ENCODE measurements around the gene RASGRF2. TPM values are rescaled to one million over a fixed set of nuclear protein-coding genes. Genes with fewer than 3 reads are reported as not detected.

Gene RASGRF2
- total RNA-seq, 4 donors from 2014 or later: 2.0 to 3.6 (median 2.8) TPM

- in situ Hi-C loops (cut with MboI; ENCODE audit: low pct_ligation_motif_present in 1 of 4, low pct_unique_long_range_greater_than_20kb in 1 of 4, low sequenced_read_pairs in 3 of 4) (no loop called here), intact Hi-C loops (cut with DNase I; ENCODE audit: low total_unique reads) (no loop called here)
- WGBS, 2 donors (ENCODE audit: low coverage in 1 of 2): 78 to 93% methylated on average over 3 of the region's 3 CpGs
- Histone ChIP-seq H3K4me1 (no peaks in the 10 kb centered on the region), H3K9me3 (no peaks in the 10 kb centered on the region), H3K36me3 (no peaks in the 10 kb centered on the region), H3K4me3 (no peak overlapping the region), H3K27ac (no peak overlapping the region), H3K27me3 (no peaks in the 10 kb centered on the region)
- TF ChIP-seq POLR2AphosphoS5 (IDR thresholded peaks at IDR 0.05) (no peak), EP300 (IDR thresholded peaks at IDR 0.05; ENCODE audit: low read depth) (no peak), POLR2A (IDR thresholded peaks at IDR 0.05) (no peak)
- TF ChIP-seq, protein P1, sequence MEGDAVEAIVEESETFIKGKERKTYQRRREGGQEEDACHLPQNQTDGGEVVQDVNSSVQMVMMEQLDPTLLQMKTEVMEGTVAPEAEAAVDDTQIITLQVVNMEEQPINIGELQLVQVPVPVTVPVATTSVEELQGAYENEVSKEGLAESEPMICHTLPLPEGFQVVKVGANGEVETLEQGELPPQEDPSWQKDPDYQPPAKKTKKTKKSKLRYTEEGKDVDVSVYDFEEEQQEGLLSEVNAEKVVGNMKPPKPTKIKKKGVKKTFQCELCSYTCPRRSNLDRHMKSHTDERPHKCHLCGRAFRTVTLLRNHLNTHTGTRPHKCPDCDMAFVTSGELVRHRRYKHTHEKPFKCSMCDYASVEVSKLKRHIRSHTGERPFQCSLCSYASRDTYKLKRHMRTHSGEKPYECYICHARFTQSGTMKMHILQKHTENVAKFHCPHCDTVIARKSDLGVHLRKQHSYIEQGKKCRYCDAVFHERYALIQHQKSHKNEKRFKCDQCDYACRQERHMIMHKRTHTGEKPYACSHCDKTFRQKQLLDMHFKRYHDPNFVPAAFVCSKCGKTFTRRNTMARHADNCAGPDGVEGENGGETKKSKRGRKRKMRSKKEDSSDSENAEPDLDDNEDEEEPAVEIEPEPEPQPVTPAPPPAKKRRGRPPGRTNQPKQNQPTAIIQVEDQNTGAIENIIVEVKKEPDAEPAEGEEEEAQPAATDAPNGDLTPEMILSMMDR (IDR thresholded peaks at IDR 0.05): no peak
- DNase-seq: no peak
These were observed 29.2 kb upstream of the RASGRF2 start for GRCh38 chr5:80930940-80931339.

GRCh38 chr5:80931411-80931810, 28.8 kb upstream of the RASGRF2 start:
- intact Hi-C loops (cut with DNase I; ENCODE audit: low total_unique reads) (no loop called here), in situ Hi-C loops (cut with MboI; ENCODE audit: low pct_ligation_motif_present in 1 of 4, low pct_unique_long_range_greater_than_20kb in 1 of 4, low sequenced_read_pairs in 3 of 4) (no loop called here)
- no peaks in the 10 kb centered on the region for H3K27me3 ChIP-seq
- no peaks in the 10 kb centered on the region for H3K36me3 ChIP-seq
- WGBS, 2 donors (ENCODE audit: low coverage in 1 of 2): 75 to 82% methylated on average over 1 of the region's 1 CpG
- H3K4me1 ChIP-seq: no peaks in the 10 kb centered on the region
- DNase-seq: no peak
- H3K9me3 ChIP-seq: no peaks in the 10 kb centered on the region
- no peak overlapping the region for H3K4me3 ChIP-seq
- TF ChIP-seq EP300 (IDR thresholded peaks at IDR 0.05; ENCODE audit: low read depth) (no peak), POLR2AphosphoS5 (IDR thresholded peaks at IDR 0.05) (no peak), POLR2A (IDR thresholded peaks at IDR 0.05) (no peak)
- TF ChIP-seq, protein P1 (IDR thresholded peaks at IDR 0.05): no peak
- no peak overlapping the region for H3K27ac ChIP-seq

DNA sequence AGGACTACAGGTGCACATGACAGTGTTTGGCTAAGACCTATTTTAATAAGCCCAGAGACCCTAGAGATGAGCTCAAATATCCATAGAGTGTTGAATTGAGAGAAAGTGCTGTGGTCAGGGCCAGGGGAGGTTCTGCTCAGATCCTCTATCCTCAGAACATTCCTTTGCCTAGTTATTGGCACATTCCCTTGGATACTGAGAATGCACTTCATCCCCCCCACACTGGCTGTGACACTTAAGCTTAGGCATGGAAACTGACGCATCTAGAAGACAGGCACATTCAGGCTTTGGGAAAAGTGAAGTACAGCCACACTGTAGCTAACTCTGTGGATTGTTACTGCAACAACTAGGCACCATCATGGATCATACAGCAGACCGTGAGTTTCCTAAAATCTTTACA, 27.1 kb upstream of the RASGRF2 start:
- Histone ChIP-seq H3K27ac (no peak overlapping the region), H3K4me1 (no peaks in the 10 kb centered on the region), H3K36me3 (no peaks in the 10 kb centered on the region), H3K27me3 (no peaks in the 10 kb centered on the region), H3K9me3 (no peaks in the 10 kb centered on the region), H3K4me3 (no peak overlapping the region)
- DNase-seq: no peak
- intact Hi-C loops (cut with DNase I; ENCODE audit: low total_unique reads) (no loop called here), in situ Hi-C loops (cut with MboI; ENCODE audit: low pct_ligation_motif_present in 1 of 4, low pct_unique_long_range_greater_than_20kb in 1 of 4, low sequenced_read_pairs in 3 of 4) (no loop called here)
- WGBS, 2 donors (ENCODE audit: low coverage in 1 of 2): 97 to 100% methylated on average over 1 to 2 of the region's 2 CpGs
- TF ChIP-seq POLR2AphosphoS5 (IDR thresholded peaks at IDR 0.05): no peak
- TF ChIP-seq, protein P1 (IDR thresholded peaks at IDR 0.05): no peak
- TF ChIP-seq POLR2A (IDR thresholded peaks at IDR 0.05): no peak
- TF ChIP-seq EP300 (IDR thresholded peaks at IDR 0.05; ENCODE audit: low read depth): no peak

GRCh38 chr5:80934751-80935150, 25.4 kb upstream of the RASGRF2 start:
- Histone ChIP-seq H3K4me1 (no peaks in the 10 kb centered on the region), H3K4me3 (no peak overlapping the region), H3K9me3 (no peaks in the 10 kb centered on the region), H3K27ac (no peak overlapping the region), H3K27me3 (no peaks in the 10 kb centered on the region), H3K36me3 (no peaks in the 10 kb centered on the region)
- TF ChIP-seq, protein P1 (IDR thresholded peaks at IDR 0.05): no peak
- no peak for TF ChIP-seq POLR2A (IDR thresholded peaks at IDR 0.05)
- TF ChIP-seq POLR2AphosphoS5 (IDR thresholded peaks at IDR 0.05): no peak
- no peak for TF ChIP-seq EP300 (IDR thresholded peaks at IDR 0.05; ENCODE audit: low read depth)
- in situ Hi-C loops (cut with MboI; ENCODE audit: low pct_ligation_motif_present in 1 of 4, low pct_unique_long_range_greater_than_20kb in 1 of 4, low sequenced_read_pairs in 3 of 4) (no loop called here), intact Hi-C loops (cut with DNase I; ENCODE audit: low total_unique reads) (no loop called here)
- DNase-seq: no peak
- WGBS, 2 donors (ENCODE audit: low coverage in 1 of 2): 92 to 100% methylated on average over 2 to 4 of the region's 4 CpGs

Measured in transverse colon (tissue), 4 donors.